B cell (primary cell): ENCODE results near the gene CTNNA2.

Source experiments
- CTCF ChIP-seq: fragments of 200-600 bp; IDR thresholded peaks from one replicate; pipeline ENCODE4 v1.8.0; 2022; ENCODE audit warnings: antibody characterized with exemption, mild to moderate bottlenecking
- EZH2 ChIP-seq: IDR thresholded peaks from 2 replicates; pipeline ENCODE4 v1.6.1; 2012; ENCODE audit warnings: borderline replicate concordance, low read depth, mild to moderate bottlenecking, moderate library complexity, low read length; ENCODE audit not compliant: insufficient read depth, poor library complexity, severe bottlenecking

DNA sequence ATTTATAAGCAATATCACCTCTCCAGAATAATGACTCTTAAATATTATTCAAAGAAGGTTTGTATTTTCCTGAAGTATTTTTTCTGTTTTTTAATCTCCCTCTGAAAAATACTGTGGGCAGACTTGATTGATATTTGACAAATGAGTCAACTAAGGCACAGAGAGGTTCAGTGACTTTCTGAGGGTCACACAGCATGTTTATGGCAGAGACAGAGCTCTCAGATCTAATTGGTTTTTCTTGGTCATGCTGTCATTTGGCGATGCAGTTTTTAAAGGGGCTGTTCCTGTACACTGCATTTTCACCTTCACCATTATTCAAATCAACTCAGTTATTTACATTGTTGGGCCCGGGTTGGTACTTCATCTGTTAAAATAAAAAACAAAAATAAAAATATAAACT is 527.4 kb downstream of the CTNNA2 start:
- no peak for TF ChIP-seq CTCF
- no peak for TF ChIP-seq EZH2
